Stimulated activated effector memory CD8-positive, alpha-beta T cell treated with anti-CD3 and anti-CD28 coated beads, Interleukin-12 subunit alpha, Interleukin-12 subunit beta, amount 100 ng/mL, for 72 hours (primary cell): ENCODE measurements around the gene CXCL1.
"Not testable (repeated sequence)": the region's sequence is repeated elsewhere in the genome, so short reads cannot be mapped to it uniquely, and the experiment has no call there.

Experiments
- ATAC-seq: fragments of 150-1000 bp; cut with Tn5 transposase; 2 replicates; pipeline ENCODE4 v1.10.0; 2021
- DNase-seq, 2 donors: peaks; one replicate each; pipeline ENCODE4 v3.0.0; 2021 to 2022; ENCODE audit warnings: low spot score in 2 of 2
- H3K27ac Mint-ChIP-seq: one replicate; pipeline ENCODE4 v1.8.0; 2022; ENCODE audit warnings: mild to moderate bottlenecking, mixed read lengths
- H3K36me3 Mint-ChIP-seq: one replicate; pipeline ENCODE4 v1.8.0; 2022; ENCODE audit warnings: mild to moderate bottlenecking, mixed read lengths
- H3K4me1 Mint-ChIP-seq: one replicate; pipeline ENCODE4 v1.8.0; 2022; ENCODE audit warnings: mixed read lengths
- H3K4me3 Mint-ChIP-seq: one replicate; pipeline ENCODE4 v1.8.0; 2022; ENCODE audit warnings: mild to moderate bottlenecking, mixed read lengths
- H3K9me3 Mint-ChIP-seq: one replicate; pipeline ENCODE4 v1.8.0; 2022; ENCODE audit warnings: mixed read lengths

CXCL1 gene

DNA sequence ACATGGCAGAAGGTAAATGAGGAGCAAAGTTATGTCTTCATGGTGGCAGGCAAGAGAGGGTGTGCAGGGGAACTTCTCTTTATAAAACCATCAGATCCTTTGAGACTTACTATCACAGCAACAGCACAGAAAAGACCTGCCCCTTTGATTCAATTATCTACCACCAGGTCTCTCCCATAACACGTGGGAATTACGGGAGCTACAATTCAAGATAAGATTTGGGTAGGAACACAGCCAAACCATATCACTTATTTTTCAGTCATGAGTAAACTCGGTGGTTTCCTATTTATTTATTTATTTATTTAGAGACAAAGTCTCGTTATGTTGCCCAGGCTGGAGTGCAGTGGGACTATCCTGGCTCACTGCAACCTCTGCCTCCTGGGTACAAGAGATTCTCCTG is 22.1 kb downstream of the CXCL1 start:
- Mint-ChIP-seq H3K9me3 (no peaks in the 10 kb centered on the region), H3K27ac (no peak overlapping the region), H3K36me3 (no peaks in the 10 kb centered on the region), H3K4me1 (no peaks in the 10 kb centered on the region), H3K4me3 (no peak overlapping the region)
- no peak for ATAC-seq
- DNase-seq, result no peak

- ATAC-seq, result no peak
- no peaks in the 10 kb centered on the region for H3K36me3 Mint-ChIP-seq
These were observed 22.7 kb downstream of the CXCL1 start for GRCh38 chr4:73891739-73892405.

DNA sequence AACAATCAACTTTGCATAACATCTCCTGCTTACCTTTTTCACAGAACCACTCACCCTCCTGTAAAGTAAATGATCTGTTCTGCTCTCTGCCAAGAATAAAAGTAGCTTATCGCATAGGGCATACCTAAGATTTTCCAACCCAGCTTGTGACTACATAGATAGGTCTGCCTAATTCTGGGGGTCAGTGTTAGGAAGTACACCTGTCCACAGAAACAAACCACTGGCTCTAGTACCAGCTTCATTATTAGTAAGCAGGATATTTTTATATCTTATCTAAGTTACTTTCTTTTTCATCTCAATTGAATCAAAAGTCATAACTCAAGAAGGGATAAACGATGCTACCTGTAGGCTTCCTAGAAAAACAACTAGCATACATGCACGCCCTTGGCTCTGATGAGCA is 23.8 kb downstream of the CXCL1 start:
- Mint-ChIP-seq H3K36me3 (no peaks in the 10 kb centered on the region), H3K9me3 (no peaks in the 10 kb centered on the region), H3K4me1 (no peaks in the 10 kb centered on the region), H3K27ac (no peak overlapping the region), H3K4me3 (no peak overlapping the region)
- no peak for ATAC-seq
- DNase-seq, result no peak

More at GRCh38 chr4:73891739-73892405, 22.7 kb downstream of the CXCL1 start:
- Mint-ChIP-seq H3K4me3 (no peak overlapping the region), H3K27ac (no peak overlapping the region), H3K9me3 (no peaks in the 10 kb centered on the region), H3K4me1 (no peaks in the 10 kb centered on the region)
- no peak for DNase-seq

GRCh38 chr4:73894001-73894400 is 24.8 kb downstream of the CXCL1 start:
- DNase-seq, result no peak
- Mint-ChIP-seq H3K9me3 (no peaks in the 10 kb centered on the region), H3K4me3 (no peak overlapping the region), H3K4me1 (no peaks in the 10 kb centered on the region), H3K27ac (no peak overlapping the region), H3K36me3 (no peaks in the 10 kb centered on the region)
- no peak for ATAC-seq

GRCh38 chr4:73895201-73896175 is 26.3 kb downstream of the CXCL1 start:
- DNase-seq (no peak), ATAC-seq (no peak)
- H3K9me3 Mint-ChIP-seq, result no peaks in the 10 kb centered on the region
- no peaks in the 10 kb centered on the region for H3K36me3 Mint-ChIP-seq
- H3K4me1 Mint-ChIP-seq, result no peaks in the 10 kb centered on the region
- no peak overlapping the region for H3K27ac Mint-ChIP-seq
- no peak overlapping the region for H3K4me3 Mint-ChIP-seq

- H3K36me3 Mint-ChIP-seq, result no peaks in the 10 kb centered on the region
These were observed 27.2 kb downstream of the CXCL1 start for GRCh38 chr4:73896416-73896815.

GRCh38 chr4:73897380-73898136 is 28.4 kb downstream of the CXCL1 start:
- Mint-ChIP-seq H3K27ac (no peak overlapping the region), H3K4me3 (no peak overlapping the region), H3K9me3 (no peaks in the 10 kb centered on the region), H3K36me3 (no peaks in the 10 kb centered on the region), H3K4me1 (no peaks in the 10 kb centered on the region)
- DNase-seq (no peak), ATAC-seq (no peak)

More at GRCh38 chr4:73896416-73896815, 27.2 kb downstream of the CXCL1 start:
- no peaks in the 10 kb centered on the region for H3K9me3 Mint-ChIP-seq
- no peaks in the 10 kb centered on the region for H3K4me1 Mint-ChIP-seq
- DNase-seq (no peak), ATAC-seq (no peak)
- H3K27ac Mint-ChIP-seq, result no peak overlapping the region
- no peak overlapping the region for H3K4me3 Mint-ChIP-seq

GRCh38 chr4:73899338-73899737 is 30.1 kb downstream of the CXCL1 start:
- H3K4me3 Mint-ChIP-seq, H3K4me1 Mint-ChIP-seq, ATAC-seq, H3K27ac Mint-ChIP-seq, H3K36me3 Mint-ChIP-seq, DNase-seq, H3K9me3 Mint-ChIP-seq: not testable (repeated sequence)

DNA sequence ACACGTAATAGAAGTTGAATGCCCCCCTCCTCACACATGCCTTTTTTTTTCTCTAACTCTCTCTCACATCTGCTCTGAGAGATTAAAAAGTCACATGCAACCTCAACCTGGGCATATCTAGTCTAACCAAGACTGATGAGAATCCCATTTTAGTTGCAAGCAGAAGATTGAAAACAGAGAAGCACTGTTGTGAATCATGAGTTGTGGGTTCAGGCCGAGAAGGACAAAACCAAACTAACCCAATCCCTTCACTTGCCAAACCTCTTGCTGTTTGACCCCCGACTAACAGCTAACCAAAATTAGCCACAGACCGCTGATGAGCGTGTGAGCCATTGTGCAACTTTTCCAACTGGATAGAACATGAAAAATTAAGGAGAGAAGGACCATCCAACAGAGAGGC is 31.8 kb downstream of the CXCL1 start:
- Mint-ChIP-seq H3K36me3 (no peaks in the 10 kb centered on the region), H3K4me3 (no peak overlapping the region), H3K4me1 (no peaks in the 10 kb centered on the region), H3K9me3 (no peaks in the 10 kb centered on the region), H3K27ac (no peak overlapping the region)
- DNase-seq (no peak), ATAC-seq (no peak)

DNA sequence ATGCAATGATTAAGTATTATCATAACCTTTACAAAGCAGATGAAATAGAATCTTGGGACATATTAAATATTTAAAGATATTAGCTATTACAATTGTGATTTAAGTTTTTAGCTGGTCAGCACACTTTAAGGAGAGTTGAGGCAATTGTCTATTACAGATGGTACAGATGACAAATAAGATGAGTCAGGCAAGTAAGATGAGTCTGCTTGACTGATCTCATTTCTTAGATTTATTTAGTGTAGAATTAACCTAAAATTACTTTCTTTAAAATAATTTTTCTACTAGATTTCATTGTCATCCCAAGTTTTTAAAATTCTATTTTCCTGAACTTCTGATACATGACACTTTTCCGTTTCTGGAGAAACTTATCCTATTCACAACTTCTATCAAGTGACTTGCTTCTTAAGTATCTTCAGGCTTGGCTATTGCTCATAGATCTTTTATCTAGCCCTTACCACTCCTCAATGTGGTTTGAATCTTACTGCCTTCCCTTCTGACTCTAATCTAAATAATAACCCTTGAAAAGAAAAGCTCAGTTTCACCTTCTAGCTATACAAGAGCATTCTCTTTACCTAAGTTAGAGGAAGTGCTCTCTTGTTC is 32.9 kb downstream of the CXCL1 start:
- no peaks in the 10 kb centered on the region for H3K9me3 Mint-ChIP-seq
- no peak for ATAC-seq
- H3K4me3 Mint-ChIP-seq, result no peak overlapping the region
- H3K27ac Mint-ChIP-seq, result no peak overlapping the region
- DNase-seq, result no peak
- no peaks in the 10 kb centered on the region for H3K36me3 Mint-ChIP-seq
- no peaks in the 10 kb centered on the region for H3K4me1 Mint-ChIP-seq

GRCh38 chr4:73902817-73903547 is 33.8 kb downstream of the CXCL1 start:
- H3K4me3 Mint-ChIP-seq, result no peak overlapping the region
- no peak overlapping the region for H3K27ac Mint-ChIP-seq
- H3K9me3 Mint-ChIP-seq, result no peaks in the 10 kb centered on the region
- no peak for DNase-seq
- H3K4me1 Mint-ChIP-seq, result no peaks in the 10 kb centered on the region
- ATAC-seq, result no peak
- no peaks in the 10 kb centered on the region for H3K36me3 Mint-ChIP-seq

GRCh38 chr4:73904491-73904890 is 35.3 kb downstream of the CXCL1 start:
- Mint-ChIP-seq H3K36me3 (no peaks in the 10 kb centered on the region), H3K27ac (no peak overlapping the region), H3K4me3 (no peak overlapping the region), H3K4me1 (no peaks in the 10 kb centered on the region), H3K9me3 (no peaks in the 10 kb centered on the region)
- ATAC-seq, result no peak
- no peak for DNase-seq

- Mint-ChIP-seq H3K27ac (no peak overlapping the region), H3K4me3 (no peak overlapping the region), H3K4me1 (no peaks in the 10 kb centered on the region), H3K9me3 (no peaks in the 10 kb centered on the region), H3K36me3 (no peaks in the 10 kb centered on the region)
- DNase-seq (no peak), ATAC-seq (no peak)
These were observed 39.8 kb downstream of the CXCL1 start for GRCh38 chr4:73908965-73909364.

- Mint-ChIP-seq H3K36me3 (no peaks in the 10 kb centered on the region), H3K4me1 (no peaks in the 10 kb centered on the region), H3K9me3 (no peaks in the 10 kb centered on the region), H3K4me3 (no peak overlapping the region), H3K27ac (no peak overlapping the region)
- DNase-seq (no peak), ATAC-seq (no peak)
These were observed 42.6 kb downstream of the CXCL1 start for GRCh38 chr4:73911746-73912145.
